Mesendoderm (in vitro differentiated cells): Measurements from ENCODE around the gene SEMA3F.
"Not testable (repeated sequence)": the region's sequence is repeated elsewhere in the genome, so short reads cannot be mapped to it uniquely, and the experiment has no call there.

Experiments
- DNase-seq: peaks from one replicate; pipeline ENCODE4 v3.0.0; 2013
- H2AK5ac ChIP-seq: 2 replicates; pipeline ENCODE4 v1.6.1; 2013; ENCODE audit warnings: low read length, inconsistent platforms
- H2BK120ac ChIP-seq: 2 replicates; pipeline ENCODE4 v1.6.1; 2013; ENCODE audit warnings: low read depth, mild to moderate bottlenecking, low read length, moderate library complexity, mixed read lengths
- H2BK15ac ChIP-seq: replicated peaks from 2 replicates; pipeline ENCODE4 v1.6.1; 2013; ENCODE audit warnings: low read depth, mild to moderate bottlenecking, moderate library complexity
- H2BK5ac ChIP-seq: 2 replicates; pipeline ENCODE4 v1.6.1; 2013; ENCODE audit warnings: low read length, inconsistent platforms
- H3K18ac ChIP-seq: 2 replicates; pipeline ENCODE4 v1.6.1; 2013; ENCODE audit warnings: mild to moderate bottlenecking, low read length, mixed read lengths
- H3K23ac ChIP-seq: one replicate; pipeline ENCODE4 v1.6.1; 2013; ENCODE audit warnings: low read length
- H3K27ac ChIP-seq: 2 replicates; pipeline ENCODE4 v1.5.1; 2013; ENCODE audit warnings: low read depth, mild to moderate bottlenecking, inconsistent platforms, low read length, moderate library complexity
- H3K27me3 ChIP-seq: 2 replicates; pipeline ENCODE4 v1.6.1; 2013; ENCODE audit warnings: low read length, control low read depth, mild to moderate bottlenecking, inconsistent platforms; ENCODE audit not compliant: insufficient read depth, poor library complexity
- H3K36me3 ChIP-seq: 2 replicates; pipeline ENCODE4 v1.6.1; 2013; ENCODE audit warnings: low read length, inconsistent platforms; ENCODE audit not compliant: control insufficient read depth, insufficient read depth
- H3K4ac ChIP-seq: one replicate; pipeline ENCODE4 v1.6.1; 2013; ENCODE audit warnings: low read depth, mild to moderate bottlenecking, low read length, moderate library complexity
- H3K4me1 ChIP-seq: 2 replicates; pipeline ENCODE4 v1.6.1; 2013; ENCODE audit warnings: low read depth, low read length, inconsistent platforms; ENCODE audit not compliant: control insufficient read depth
- H3K4me2 ChIP-seq: 2 replicates; pipeline ENCODE4 v1.6.1; 2013; ENCODE audit warnings: low read length
- H3K4me3 ChIP-seq: 2 replicates; pipeline ENCODE4 v1.5.1; 2013; ENCODE audit warnings: mild to moderate bottlenecking, low read length
- H3K56ac ChIP-seq: one replicate; pipeline ENCODE4 v1.6.1; 2013; ENCODE audit warnings: low read length
- H3K79me1 ChIP-seq: 2 replicates; pipeline ENCODE4 v1.6.1; 2013; ENCODE audit warnings: low read length, inconsistent platforms
- H3K79me2 ChIP-seq: 2 replicates; pipeline ENCODE4 v1.6.1; 2013; ENCODE audit warnings: mild to moderate bottlenecking, low read length; ENCODE audit not compliant: control insufficient read depth, insufficient read depth
- H3K9ac ChIP-seq: 2 replicates; pipeline ENCODE4 v1.6.1; 2013; ENCODE audit warnings: low read length, inconsistent platforms
- H4K5ac ChIP-seq: one replicate; pipeline ENCODE4 v1.6.1; 2013; ENCODE audit warnings: low read length
- H4K8ac ChIP-seq: one replicate; pipeline ENCODE4 v1.6.1; 2013; ENCODE audit warnings: low read depth, mild to moderate bottlenecking, control low read depth, low read length, moderate library complexity
- WGBS: extraction: QIAGEN DNeasy Blood & Tissue Kit; methylation state at CpG from one replicate; pipeline ENCODE4 v1.1.7; 2013; ENCODE audit warnings: low lambda C conversion rate, missing lambda C conversion rate; ENCODE audit not compliant: insufficient coverage; ENCODE audit errors: extremely low coverage; 5-methylcytosine and 5-hydroxymethylcytosine counted together

The SEMA3F gene

GRCh38 chr3:50210176-50210509 is 55.0 kb downstream of the SEMA3F start:
- no peak overlapping the region for H2AK5ac ChIP-seq
- no peak overlapping the region for H4K8ac ChIP-seq
- no peak overlapping the region for H2BK15ac ChIP-seq
- no peak for DNase-seq
- H3K27me3 ChIP-seq, result no peaks in the 10 kb centered on the region
- no peak overlapping the region for H2BK5ac ChIP-seq
- no CpG with 5 or more reads among the region's 5 CpGs for WGBS
- no peaks in the 10 kb centered on the region for H3K36me3 ChIP-seq
- H3K79me1 ChIP-seq, result no peaks in the 10 kb centered on the region
- H4K5ac ChIP-seq, result no peak overlapping the region
- no peak overlapping the region for H3K4me3 ChIP-seq
- no peak overlapping the region for H3K18ac ChIP-seq
- no peak overlapping the region for H3K27ac ChIP-seq
- no peak overlapping the region for H3K9ac ChIP-seq
- no peaks in the 10 kb centered on the region for H3K4me1 ChIP-seq
- H2BK120ac ChIP-seq, result no peak overlapping the region
- H3K56ac ChIP-seq, result no peak overlapping the region
- H3K4ac ChIP-seq, result no peak overlapping the region
- no peak overlapping the region for H3K4me2 ChIP-seq
- no peak overlapping the region for H3K23ac ChIP-seq
- H3K79me2 ChIP-seq, result no peaks in the 10 kb centered on the region

- Histone ChIP-seq H3K79me1 (no peaks in the 10 kb centered on the region), H3K9ac (no peak overlapping the region), H4K5ac (no peak overlapping the region), H2BK5ac (no peak overlapping the region), H3K27me3 (no peaks in the 10 kb centered on the region), H2BK15ac (no peak overlapping the region), H3K18ac (no peak overlapping the region), H2AK5ac (no peak overlapping the region), H2BK120ac (no peak overlapping the region), H4K8ac (no peak overlapping the region), H3K4me3 (no peak overlapping the region), H3K56ac (no peak overlapping the region), H3K4me1 (no peaks in the 10 kb centered on the region), H3K27ac (no peak overlapping the region), H3K23ac (no peak overlapping the region), H3K4ac (no peak overlapping the region), H3K79me2 (no peaks in the 10 kb centered on the region), H3K4me2 (no peak overlapping the region), H3K36me3 (no peaks in the 10 kb centered on the region)
- no CpG with 5 or more reads among the region's 13 CpGs for WGBS
- no peak for DNase-seq
Observed at GRCh38 chr3:50210510-50211367, 55.6 kb downstream of the SEMA3F start.

- H3K36me3 ChIP-seq, H3K79me2 ChIP-seq, DNase-seq, H2AK5ac ChIP-seq, H3K9ac ChIP-seq, H3K56ac ChIP-seq, H3K27ac ChIP-seq, H3K4me2 ChIP-seq, H4K5ac ChIP-seq, H3K4ac ChIP-seq, H3K79me1 ChIP-seq, H2BK5ac ChIP-seq, H4K8ac ChIP-seq, H2BK15ac ChIP-seq, H3K18ac ChIP-seq, H3K23ac ChIP-seq, H2BK120ac ChIP-seq, H3K27me3 ChIP-seq, H3K4me3 ChIP-seq, H3K4me1 ChIP-seq: not testable (repeated sequence)
- WGBS, result no CpG with 5 or more reads among the region's 5 CpGs
Observed at GRCh38 chr3:50211368-50211717, 56.2 kb downstream of the SEMA3F start.

GRCh38 chr3:50211930-50212329 is 56.8 kb downstream of the SEMA3F start:
- H3K4me2 ChIP-seq, result no peak overlapping the region
- no peaks in the 10 kb centered on the region for H3K79me2 ChIP-seq
- DNase-seq, result no peak
- no peak overlapping the region for H2BK120ac ChIP-seq
- no peak overlapping the region for H2AK5ac ChIP-seq
- WGBS, result no CpG with 5 or more reads among the region's 2 CpGs
- H3K79me1 ChIP-seq, result no peaks in the 10 kb centered on the region
- no peak overlapping the region for H4K8ac ChIP-seq
- H3K56ac ChIP-seq, result no peak overlapping the region
- H3K4me3 ChIP-seq, result no peak overlapping the region
- no peak overlapping the region for H3K9ac ChIP-seq
- no peak overlapping the region for H2BK15ac ChIP-seq
- H3K27ac ChIP-seq, result no peak overlapping the region
- H3K27me3 ChIP-seq, result no peaks in the 10 kb centered on the region
- H3K4ac ChIP-seq, result no peak overlapping the region
- H3K23ac ChIP-seq, result no peak overlapping the region
- H2BK5ac ChIP-seq, result no peak overlapping the region
- no peaks in the 10 kb centered on the region for H3K36me3 ChIP-seq
- H3K18ac ChIP-seq, result no peak overlapping the region
- H4K5ac ChIP-seq, result no peak overlapping the region
- no peaks in the 10 kb centered on the region for H3K4me1 ChIP-seq

- no peak overlapping the region for H3K18ac ChIP-seq
- no peak overlapping the region for H2BK5ac ChIP-seq
- H4K8ac ChIP-seq, result no peak overlapping the region
- no peak overlapping the region for H3K4ac ChIP-seq
- no peak overlapping the region for H2BK120ac ChIP-seq
- no peak overlapping the region for H2BK15ac ChIP-seq
- H2AK5ac ChIP-seq, result no peak overlapping the region
- H3K79me2 ChIP-seq, result no peaks in the 10 kb centered on the region
- no peak overlapping the region for H3K4me2 ChIP-seq
- H3K27ac ChIP-seq, result no peak overlapping the region
- DNase-seq, result no peak
- no peak overlapping the region for H3K23ac ChIP-seq
- no peak overlapping the region for H4K5ac ChIP-seq
- WGBS, result no CpG with 5 or more reads among the region's 4 CpGs
- H3K27me3 ChIP-seq, result no peaks in the 10 kb centered on the region
- H3K4me3 ChIP-seq, result no peak overlapping the region
- H3K36me3 ChIP-seq, result no peaks in the 10 kb centered on the region
- no peaks in the 10 kb centered on the region for H3K4me1 ChIP-seq
- H3K79me1 ChIP-seq, result no peaks in the 10 kb centered on the region
- no peak overlapping the region for H3K56ac ChIP-seq
- H3K9ac ChIP-seq, result no peak overlapping the region
Observed at GRCh38 chr3:50212502-50212901, 57.4 kb downstream of the SEMA3F start.

- no peak overlapping the region for H4K5ac ChIP-seq
Observed at GRCh38 chr3:50212971-50213370, 57.8 kb downstream of the SEMA3F start.

More at GRCh38 chr3:50212971-50213370, 57.8 kb downstream of the SEMA3F start:
- no peak for DNase-seq
- H4K8ac ChIP-seq, result no peak overlapping the region
- no peak overlapping the region for H2BK15ac ChIP-seq
- no peak overlapping the region for H3K56ac ChIP-seq
- H3K27me3 ChIP-seq, result no peaks in the 10 kb centered on the region
- H3K4me3 ChIP-seq, result no peak overlapping the region
- H3K9ac ChIP-seq, result no peak overlapping the region
- H2BK5ac ChIP-seq, result no peak overlapping the region
- H3K18ac ChIP-seq, result no peak overlapping the region
- H3K27ac ChIP-seq, result no peak overlapping the region
- no peak overlapping the region for H3K4me2 ChIP-seq
- no peaks in the 10 kb centered on the region for H3K79me2 ChIP-seq
- no peak overlapping the region for H3K4ac ChIP-seq
- H3K4me1 ChIP-seq, result no peaks in the 10 kb centered on the region
- no peaks in the 10 kb centered on the region for H3K36me3 ChIP-seq
- no peak overlapping the region for H3K23ac ChIP-seq
- no peak overlapping the region for H2AK5ac ChIP-seq
- no CpG with 5 or more reads among the region's 3 CpGs for whole genome bisulfite sequencing
- H3K79me1 ChIP-seq, result no peaks in the 10 kb centered on the region
- no peak overlapping the region for H2BK120ac ChIP-seq
